ENCODE results near the gene TOMM7. TPM values are rescaled to one million over a fixed set of nuclear protein-coding genes. Genes with fewer than 3 reads are reported as not detected.
"Not testable (repeated sequence)": the region's sequence is repeated elsewhere in the genome, so short reads cannot be mapped to it uniquely, and the experiment has no call there.

Gene TOMM7
- total RNA-seq, 2 donors from 2014 or later: 335 to 356 TPM

GRCh38 chr7:22851145-22851544 is 28.5 kb upstream of the TOMM7 start:
- peaks cover 5% of the 10 kb centered on the region for H3K4me1 ChIP-seq (ENCODE audit: control insufficient read depth, insufficient read depth, low read length)
- H3K27me3 ChIP-seq (ENCODE audit: control insufficient read depth, insufficient read depth, low read length, poor library complexity, severe bottlenecking): no peaks in the 10 kb centered on the region
- H3K4me1 Mint-ChIP-seq: peaks cover 20% of the 10 kb centered on the region
- H3K9me3 ChIP-seq (ENCODE audit: control insufficient read depth, low read length): no peaks in the 10 kb centered on the region
- H3K27ac ChIP-seq (ENCODE audit: low read depth, low read length): no peak overlapping the region
- DNase-seq: peak; percentile 17
- no peaks in the 10 kb centered on the region for H3K9me3 Mint-ChIP-seq
- H3K27ac Mint-ChIP-seq: no peak overlapping the region
- peaks cover 7% of the 10 kb centered on the region for H3K36me3 ChIP-seq (ENCODE audit: control insufficient read depth, insufficient read depth, low read length)
- 60 to 86% methylated on average over 1 to 2 of the region's 2 CpGs for WGBS, 2 experiments (ENCODE audit: insufficient coverage in 1 of 2, insufficient read length in 1 of 2)
- TF ChIP-seq CTCF (conservative IDR thresholded peaks at IDR 0.05): no peak
- peaks cover 4% of the 10 kb centered on the region for H3K27me3 Mint-ChIP-seq (ENCODE audit: insufficient read depth)
- H3K36me3 Mint-ChIP-seq (ENCODE audit: low read depth): peaks cover 6% of the 10 kb centered on the region
- no peak overlapping the region for H3K9ac ChIP-seq (ENCODE audit: extremely low read depth, low read length, poor library complexity, severe bottlenecking)
- no peak overlapping the region for H3K4me3 Mint-ChIP-seq
- no peak overlapping the region for H3K4me3 ChIP-seq (ENCODE audit: low read length)

GRCh38 chr7:22850394-22850793 is 27.7 kb upstream of the TOMM7 start:
- not testable (repeated sequence) for H3K4me3 Mint-ChIP-seq; H3K27ac ChIP-seq (ENCODE audit: low read depth, low read length); H3K36me3 Mint-ChIP-seq (ENCODE audit: low read depth); H3K36me3 ChIP-seq (ENCODE audit: control insufficient read depth, insufficient read depth, low read length); H3K4me3 ChIP-seq (ENCODE audit: low read length); H3K27me3 Mint-ChIP-seq (ENCODE audit: insufficient read depth); H3K9ac ChIP-seq (ENCODE audit: extremely low read depth, low read length, poor library complexity, severe bottlenecking); H3K9me3 Mint-ChIP-seq; H3K27ac Mint-ChIP-seq; H3K27me3 ChIP-seq (ENCODE audit: control insufficient read depth, insufficient read depth, low read length, poor library complexity, severe bottlenecking); H3K9me3 ChIP-seq (ENCODE audit: control insufficient read depth, low read length); H3K4me1 ChIP-seq (ENCODE audit: control insufficient read depth, insufficient read depth, low read length)
- H3K4me1 Mint-ChIP-seq: peaks cover 16% of the 10 kb centered on the region
- DNase-seq: peak; percentile 6
- WGBS, 2 experiments (ENCODE audit: insufficient coverage in 1 of 2, insufficient read length in 1 of 2): 95% methylated on average over 1 of the region's 1 CpG; no CpG with 5 or more reads in 1 of the 2 experiments

GRCh38 chr7:22849662-22850061 is 27.0 kb upstream of the TOMM7 start:
- Mint-ChIP-seq H3K36me3 (ENCODE audit: low read depth) (no peaks in the 10 kb centered on the region), H3K27ac (no peak overlapping the region), H3K4me1 (peaks cover 16% of the 10 kb centered on the region), H3K9me3 (peaks cover 3% of the 10 kb centered on the region), H3K27me3 (ENCODE audit: insufficient read depth) (peaks cover 13% of the 10 kb centered on the region), H3K4me3 (no peak overlapping the region)
- H3K4me3 ChIP-seq (ENCODE audit: low read length): no peak overlapping the region
- no peak overlapping the region for H3K9ac ChIP-seq (ENCODE audit: extremely low read depth, low read length, poor library complexity, severe bottlenecking)
- H3K4me1 ChIP-seq (ENCODE audit: control insufficient read depth, insufficient read depth, low read length): no peaks in the 10 kb centered on the region
- H3K27me3 ChIP-seq (ENCODE audit: control insufficient read depth, insufficient read depth, low read length, poor library complexity, severe bottlenecking): no peaks in the 10 kb centered on the region
- no peaks in the 10 kb centered on the region for H3K36me3 ChIP-seq (ENCODE audit: control insufficient read depth, insufficient read depth, low read length)
- 80 to 94% methylated on average over 1 of the region's 1 CpG for WGBS, 2 experiments (ENCODE audit: insufficient coverage in 1 of 2, insufficient read length in 1 of 2)
- no peaks in the 10 kb centered on the region for H3K9me3 ChIP-seq (ENCODE audit: control insufficient read depth, low read length)
- DNase-seq: no peak
- TF ChIP-seq CTCF (conservative IDR thresholded peaks at IDR 0.05): no peak
- no peak overlapping the region for H3K27ac ChIP-seq (ENCODE audit: low read depth, low read length)

GRCh38 chr7:22849172-22849571 is 26.5 kb upstream of the TOMM7 start:
- Histone ChIP-seq H3K27me3 (ENCODE audit: control insufficient read depth, insufficient read depth, low read length, poor library complexity, severe bottlenecking) (no peaks in the 10 kb centered on the region), H3K4me3 (ENCODE audit: low read length) (no peak overlapping the region), H3K27ac (ENCODE audit: low read depth, low read length) (no peak overlapping the region), H3K36me3 (ENCODE audit: control insufficient read depth, insufficient read depth, low read length) (no peaks in the 10 kb centered on the region), H3K9ac (ENCODE audit: extremely low read depth, low read length, poor library complexity, severe bottlenecking) (no peak overlapping the region), H3K4me1 (ENCODE audit: control insufficient read depth, insufficient read depth, low read length) (no peaks in the 10 kb centered on the region), H3K9me3 (ENCODE audit: control insufficient read depth, low read length) (no peaks in the 10 kb centered on the region)
- no peak for TF ChIP-seq CTCF (conservative IDR thresholded peaks at IDR 0.05)
- Mint-ChIP-seq H3K4me3 (no peak overlapping the region), H3K4me1 (peaks cover 18% of the 10 kb centered on the region), H3K9me3 (peaks cover 3% of the 10 kb centered on the region), H3K27me3 (ENCODE audit: insufficient read depth) (peaks cover 13% of the 10 kb centered on the region), H3K36me3 (ENCODE audit: low read depth) (no peaks in the 10 kb centered on the region), H3K27ac (no peak overlapping the region)
- WGBS, 2 experiments (ENCODE audit: insufficient coverage in 1 of 2, insufficient read length in 1 of 2): 82 to 92% methylated on average over 2 of the region's 2 CpGs
- peak; percentile 13 for DNase-seq
